Ovary (tissue), 9 donors: ENCODE data around the gene MAGEA9B. TPM values are rescaled to one million over a fixed set of nuclear protein-coding genes. Genes with fewer than 3 reads are reported as not detected.
"Not testable (repeated sequence)": the region's sequence is repeated elsewhere in the genome, so short reads cannot be mapped to it uniquely, and the experiment has no call there.

Source experiments
- DNase-seq, 5 donors: peaks; one replicate each; pipeline ENCODE4 v3.0.0-alpha.2; 2019 to 2020
- H3K27ac ChIP-seq, 2 donors: fragments of 200-600 bp; one replicate each; pipeline versions ENCODE4 v1.5.1 to v1.8.0; 2019 to 2022
- H3K27me3 ChIP-seq: fragments of 200-600 bp; one replicate; pipeline ENCODE4 v1.8.0; 2022
- H3K36me3 ChIP-seq: fragments of 200-600 bp; sonication (generic); one replicate; pipeline ENCODE4 v1.5.1; 2019
- H3K4me1 ChIP-seq: one replicate; pipeline ENCODE4 v1.8.1; 2013; ENCODE audit warnings: mild to moderate bottlenecking, moderate library complexity; ENCODE audit not compliant: insufficient read depth
- H3K4me3 ChIP-seq: fragments of 200-600 bp; sonication (generic); one replicate; pipeline ENCODE4 v1.5.1; 2017
- H3K9me3 ChIP-seq, 2 donors: fragments of 200-600 bp in 1 of 2; sonication (generic) in 1 of 2; one replicate each; pipeline versions ENCODE4 v1.5.1 to v1.8.1; 2013 to 2019; ENCODE audit warnings: mild to moderate bottlenecking in 1 of 2, moderate library complexity in 1 of 2
- EP300 ChIP-seq: sonication (generic); formaldehyde crosslinking; IDR thresholded peaks from one replicate; pipeline ENCODE4 v1.6.1; 2017; ENCODE audit warnings: antibody characterized with exemption
- POLR2A ChIP-seq: fragments of 450-650 bp; IDR thresholded peaks from one replicate; pipeline ENCODE4 v1.6.1; 2017; ENCODE audit warnings: antibody characterized with exemption, mild to moderate bottlenecking, moderate library complexity
- WGBS, 3 donors: extraction: QIAGEN DNeasy Blood & Tissue Kit in 1 of 3; methylation state at CpG; one replicate each; pipeline versions ENCODE4 v1.1.5 to v1.1.7; 2013 to 2017; 5-methylcytosine and 5-hydroxymethylcytosine counted together
- intact Hi-C, 4 donors: fragments of 100-400 bp; cut with DNase I; formaldehyde crosslinking; loops; one replicate each; pipeline versions ENCODE4 v1.11.0 to v1.15.1; 2022 to 2023
- polyA plus RNA-seq, 2 donors: library from polyadenylated mRNA; stranded (reverse); fragments of 200-250 nt in 1 of 2; fragments of 350-450 nt in 1 of 2; fragmentation: Illumina TruSeq in 1 of 2; extraction: RNeasy Lipid Tissue Mini Kit (QIAGEN cat#74804) in 1 of 2; gene quantifications; one replicate each; pipeline ENCODE4 v1.2.3, GENCODE V29; 2013 to 2014
- total RNA-seq, 7 donors: library from RNA; depleted of rRNA in 2 of 7; stranded (reverse); fragments of >200 nt in 2 of 7; fragmentation: NEBNext Ultra II Directional in 3 of 7; extraction: Animal tissue kit (Norgen Biotek cat#: 25700) in 3 of 7; gene quantifications; one replicate each; pipeline versions ENCODE4 v1.1.0 to v1.2.4, GENCODE V29; 2016 to 2023
- TF ChIP-seq, protein P1 (sequence below), 3 donors: fragments of 450-650 bp in 2 of 3; fragments of 200-600 bp in 1 of 3; IDR thresholded peaks; one replicate each; pipeline versions ENCODE4 v1.5.1 to v1.8.0; 2016 to 2022; ENCODE audit warnings: antibody characterized with exemption in 3 of 3, mild to moderate bottlenecking in 1 of 3
- donor health status: DM: no; HTN: no; CAD: no; lungs with moderate emphysema.
- donor health status: DM: no; HTN: no; CAD: no.
- donor health status: Bipolar disorder and iron deficiency.
- donor health status: DM: yes; HTN: yes; CAD: no.
- donor health status: DM: no; HTN: no; CAD: no.
- donor health status: DM: yes; HTN: yes; CAD: no.

MAGEA9B gene
- total and polyA plus RNA-seq, 9 donors, result 0.10 TPM; not detected in 8

DNA sequence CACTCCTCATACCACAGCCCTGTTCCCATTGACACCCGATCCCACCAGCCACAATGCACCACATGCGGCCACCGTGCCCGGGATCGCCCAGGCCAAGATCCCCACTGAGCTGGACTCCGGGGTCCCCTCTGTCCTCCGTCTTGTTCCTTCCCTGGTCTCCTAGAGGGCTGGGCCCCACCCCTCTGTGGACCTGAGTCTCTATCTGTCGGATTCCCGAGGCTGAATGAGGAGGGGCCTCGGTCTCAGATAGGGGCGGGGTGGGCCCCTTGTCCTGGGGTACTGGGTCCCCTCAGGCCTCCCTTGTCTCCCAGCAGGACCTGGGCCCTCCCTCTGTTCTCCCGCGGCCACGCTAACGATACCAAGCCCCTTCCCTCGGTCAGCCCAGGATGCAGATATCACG is 1.6 kb downstream of the MAGEA9B start:
- intact Hi-C loops, H3K27ac ChIP-seq, H3K4me1 ChIP-seq, H3K4me3 ChIP-seq, H3K9me3 ChIP-seq, H3K36me3 ChIP-seq, H3K27me3 ChIP-seq, DNase-seq: not testable (repeated sequence)
- 87 to 88% methylated on average over 5 of the region's 17 CpGs; no CpG with 5 or more reads in 1 of the 3 donors for WGBS, 3 donors

DNA sequence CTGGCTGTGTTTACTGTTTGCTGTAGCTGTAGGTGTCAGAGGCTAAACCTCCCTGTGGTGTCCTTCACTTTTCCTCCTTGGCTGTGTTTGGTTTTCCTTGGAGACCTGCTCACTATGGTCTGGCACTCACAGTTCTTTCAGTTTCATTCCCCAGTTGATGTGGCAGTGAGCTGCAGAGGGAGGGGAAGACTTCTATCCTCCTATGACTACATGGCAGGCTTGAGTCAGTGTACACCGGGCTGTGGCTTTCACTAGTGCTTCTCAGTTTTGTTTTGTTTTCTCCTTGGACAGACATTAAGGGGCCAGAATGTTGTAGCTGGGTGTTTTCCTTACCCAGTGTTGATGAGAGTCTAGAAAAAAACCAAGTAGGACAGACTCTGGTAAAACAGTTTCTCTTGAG is 13.8 kb downstream of the MAGEA9B start:
- H3K27me3 ChIP-seq, H3K4me3 ChIP-seq, DNase-seq, H3K4me1 ChIP-seq, H3K9me3 ChIP-seq, H3K36me3 ChIP-seq, H3K27ac ChIP-seq, intact Hi-C loops: not testable (repeated sequence)
- no CpG with 5 or more reads among the region's 1 CpG for WGBS, 3 donors

DNA sequence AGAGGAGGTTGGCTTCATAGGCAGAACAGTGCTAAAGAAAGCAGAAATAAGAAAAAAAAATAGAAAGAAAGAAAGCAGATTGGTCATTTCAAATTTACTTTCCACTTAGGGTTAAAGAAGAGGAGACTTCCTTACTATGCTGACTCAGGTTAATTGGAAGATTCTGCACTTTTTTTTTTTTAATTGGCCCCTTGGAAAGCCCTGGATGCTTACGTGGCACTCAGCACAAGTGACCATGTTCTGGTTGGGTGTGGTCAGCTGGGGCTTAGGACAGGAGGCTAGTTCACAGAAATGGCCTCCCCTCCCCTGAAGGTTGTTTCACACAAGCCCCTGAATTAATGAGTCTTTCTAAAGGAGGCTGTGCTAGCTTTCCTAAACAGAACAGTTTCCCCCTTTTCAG is 14.5 kb downstream of the MAGEA9B start:
- intact Hi-C loops, result no loop called here
- H3K36me3 ChIP-seq, result no peaks in the 10 kb centered on the region
- DNase-seq, result no peak
- TF ChIP-seq, protein P1, sequence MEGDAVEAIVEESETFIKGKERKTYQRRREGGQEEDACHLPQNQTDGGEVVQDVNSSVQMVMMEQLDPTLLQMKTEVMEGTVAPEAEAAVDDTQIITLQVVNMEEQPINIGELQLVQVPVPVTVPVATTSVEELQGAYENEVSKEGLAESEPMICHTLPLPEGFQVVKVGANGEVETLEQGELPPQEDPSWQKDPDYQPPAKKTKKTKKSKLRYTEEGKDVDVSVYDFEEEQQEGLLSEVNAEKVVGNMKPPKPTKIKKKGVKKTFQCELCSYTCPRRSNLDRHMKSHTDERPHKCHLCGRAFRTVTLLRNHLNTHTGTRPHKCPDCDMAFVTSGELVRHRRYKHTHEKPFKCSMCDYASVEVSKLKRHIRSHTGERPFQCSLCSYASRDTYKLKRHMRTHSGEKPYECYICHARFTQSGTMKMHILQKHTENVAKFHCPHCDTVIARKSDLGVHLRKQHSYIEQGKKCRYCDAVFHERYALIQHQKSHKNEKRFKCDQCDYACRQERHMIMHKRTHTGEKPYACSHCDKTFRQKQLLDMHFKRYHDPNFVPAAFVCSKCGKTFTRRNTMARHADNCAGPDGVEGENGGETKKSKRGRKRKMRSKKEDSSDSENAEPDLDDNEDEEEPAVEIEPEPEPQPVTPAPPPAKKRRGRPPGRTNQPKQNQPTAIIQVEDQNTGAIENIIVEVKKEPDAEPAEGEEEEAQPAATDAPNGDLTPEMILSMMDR (IDR thresholded peaks at IDR 0.05), result no peak
- TF ChIP-seq POLR2A (no peak), EP300 (no peak)
- 13 to 32% (median 31%) methylated on average over 1 of the region's 1 CpG for WGBS, 3 donors
- no peaks in the 10 kb centered on the region for H3K27me3 ChIP-seq
- no peak overlapping the region for H3K4me3 ChIP-seq
- no peaks in the 10 kb centered on the region for H3K4me1 ChIP-seq
- no peaks in the 10 kb centered on the region for H3K9me3 ChIP-seq
- no peak overlapping the region for H3K27ac ChIP-seq

DNA sequence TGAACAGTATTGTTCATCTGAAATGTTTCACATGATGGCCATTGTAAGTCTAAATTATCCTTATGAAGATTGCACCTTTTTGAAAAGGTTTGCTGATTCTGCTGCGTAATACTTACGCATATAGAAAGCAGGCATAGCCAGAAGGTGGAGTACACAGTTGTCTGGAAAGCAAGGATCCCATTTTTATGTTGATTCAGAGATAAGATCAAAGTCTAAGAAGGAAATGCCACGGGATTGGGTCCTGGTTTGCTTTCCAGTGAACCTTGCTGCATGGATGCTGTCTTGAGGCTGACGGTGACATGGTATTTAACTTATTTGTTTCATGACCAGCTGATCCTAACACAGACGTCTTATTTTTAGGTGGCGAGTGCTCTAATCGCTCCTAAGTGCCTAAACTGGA is 15.5 kb downstream of the MAGEA9B start:
- Histone ChIP-seq H3K36me3 (no peaks in the 10 kb centered on the region), H3K4me1 (no peaks in the 10 kb centered on the region), H3K27me3 (no peaks in the 10 kb centered on the region), H3K9me3 (no peaks in the 10 kb centered on the region), H3K4me3 (no peak overlapping the region), H3K27ac (no peak overlapping the region)
- no peak for DNase-seq
- 70 to 80% (median 77%) methylated on average over 7 of the region's 7 CpGs for WGBS, 3 donors
- intact Hi-C loops, result no loop called here
- TF ChIP-seq, protein P1 (IDR thresholded peaks at IDR 0.05), result no peak
- TF ChIP-seq POLR2A (no peak), EP300 (no peak)

DNA sequence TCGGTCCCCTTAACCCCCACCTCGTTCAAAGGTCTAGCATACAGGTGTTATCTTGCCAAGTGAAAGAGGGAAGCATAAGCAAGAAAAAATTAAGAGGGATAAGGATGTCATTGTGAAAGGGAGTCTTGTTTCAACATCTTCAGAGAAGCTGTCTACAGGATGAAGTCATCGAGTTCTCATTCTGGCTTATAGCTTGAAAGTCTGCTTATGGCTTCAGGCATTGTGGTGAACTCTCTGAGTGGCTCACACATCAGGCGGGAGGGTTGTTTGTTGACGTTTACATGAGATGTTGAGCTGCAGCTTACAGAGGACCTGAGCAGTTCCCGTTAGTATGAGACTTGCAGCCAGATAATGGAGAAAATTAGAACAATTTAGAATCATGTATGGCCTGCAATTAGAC is 16.6 kb downstream of the MAGEA9B start:
- no peak overlapping the region for H3K27ac ChIP-seq
- no peak overlapping the region for H3K4me3 ChIP-seq
- TF ChIP-seq POLR2A (no peak), EP300 (no peak)
- TF ChIP-seq, protein P1 (IDR thresholded peaks at IDR 0.05), result no peak
- H3K27me3 ChIP-seq, result no peaks in the 10 kb centered on the region
- no peaks in the 10 kb centered on the region for H3K4me1 ChIP-seq
- no peak for DNase-seq
- intact Hi-C loops, result no loop called here
- H3K9me3 ChIP-seq, result no peaks in the 10 kb centered on the region
- WGBS, 3 donors, result 51 to 56% (median 53%) methylated on average over 6 of the region's 6 CpGs
- no peaks in the 10 kb centered on the region for H3K36me3 ChIP-seq

DNA sequence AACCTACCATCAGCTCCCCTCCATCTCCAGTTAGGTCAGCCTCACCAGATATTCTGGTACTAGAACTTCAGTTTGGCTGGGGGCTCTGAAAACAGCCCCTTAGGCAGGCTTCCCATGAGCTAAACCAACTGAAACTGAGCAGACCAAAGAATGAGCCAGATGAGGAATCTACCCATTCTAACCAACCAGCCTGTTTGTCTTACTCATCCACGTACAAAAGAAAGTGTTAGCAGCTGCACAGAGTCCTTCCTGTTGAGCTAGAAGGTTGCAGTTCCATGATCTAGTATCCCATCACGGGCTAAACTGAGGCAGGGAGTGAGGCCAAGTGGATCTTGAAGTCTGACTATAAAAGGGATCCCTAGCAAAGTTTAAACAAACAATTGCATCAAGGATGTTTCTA is 17.5 kb downstream of the MAGEA9B start:
- no peaks in the 10 kb centered on the region for H3K9me3 ChIP-seq
- intact Hi-C loops, result no loop called here
- 35 to 47% (median 36%) methylated on average over 2 of the region's 2 CpGs for WGBS, 3 donors

More for the DNA sequence above, 17.5 kb downstream of the MAGEA9B start:
- Histone ChIP-seq H3K4me3 (no peak overlapping the region), H3K4me1 (no peaks in the 10 kb centered on the region), H3K27ac (no peak overlapping the region), H3K36me3 (no peaks in the 10 kb centered on the region), H3K27me3 (no peaks in the 10 kb centered on the region)
- DNase-seq, result no peak
- TF ChIP-seq, protein P1 (IDR thresholded peaks at IDR 0.05), result no peak
- TF ChIP-seq POLR2A (no peak), EP300 (no peak)
